H1 (cell line): ENCODE measurements around the gene DDX4. TPM values are rescaled to one million over a fixed set of nuclear protein-coding genes. Genes with fewer than 3 reads are reported as not detected.

ENCODE experiments used
- CBX5 ChIP-seq: fragments of 300-800, 300-1000 bp; sonication (generic); IDR thresholded peaks from 2 replicates; pipeline ENCODE4 v1.7.1; 2016; ENCODE audit warnings: antibody characterized with exemption, low read length, low read depth
- EP300 ChIP-seq, 2 experiments: IDR thresholded peaks; 1 replicate in 1 of 2; 2 replicates in 1 of 2; pipeline ENCODE4 v1.6.1; 2011 to 2012; ENCODE audit warnings: low read depth in 2 of 2, low read length in 2 of 2, mild to moderate bottlenecking in 2 of 2, borderline replicate concordance in 1 of 2, inconsistent platforms in 1 of 2, moderate library complexity in 1 of 2
- POLR2AphosphoS5 ChIP-seq: IDR thresholded peaks from 2 replicates; pipeline ENCODE4 v1.6.1; 2011; ENCODE audit warnings: low read depth, low read length
- polyA plus RNA-seq, 7 experiments: library from polyadenylated mRNA; depleted of rRNA in 3 of 7; stranded (reverse) in 5 of 7; unstranded in 2 of 7; fragments of >200 nt in 5 of 7; fragments of 200-250 nt in 2 of 7; gene quantifications; 1 replicate in 5 of 7; 2 replicates in 1 of 7; 4 replicates in 1 of 7; pipeline versions ENCODE4 v1.2.1 to v1.2.3, GENCODE V29; 2011 to 2013; ENCODE audit warnings: missing spikeins in 2 of 7, mixed read lengths in 2 of 7
- total RNA-seq: library from RNA; stranded (reverse); fragmentation: NEBNext Ultra II Directional; extraction: Animal tissue kit (Norgen Biotek cat#: 25700); gene quantifications from 2 replicates; pipeline ENCODE4 v1.2.1, GENCODE V29; 2021

DDX4 gene
- total and polyA plus RNA-seq, 2 of the 8 experiments (the other 6 are each of a cell fraction or from before 2014, with no cell fraction given) = 0.15 TPM; not detected in 1

DNA sequence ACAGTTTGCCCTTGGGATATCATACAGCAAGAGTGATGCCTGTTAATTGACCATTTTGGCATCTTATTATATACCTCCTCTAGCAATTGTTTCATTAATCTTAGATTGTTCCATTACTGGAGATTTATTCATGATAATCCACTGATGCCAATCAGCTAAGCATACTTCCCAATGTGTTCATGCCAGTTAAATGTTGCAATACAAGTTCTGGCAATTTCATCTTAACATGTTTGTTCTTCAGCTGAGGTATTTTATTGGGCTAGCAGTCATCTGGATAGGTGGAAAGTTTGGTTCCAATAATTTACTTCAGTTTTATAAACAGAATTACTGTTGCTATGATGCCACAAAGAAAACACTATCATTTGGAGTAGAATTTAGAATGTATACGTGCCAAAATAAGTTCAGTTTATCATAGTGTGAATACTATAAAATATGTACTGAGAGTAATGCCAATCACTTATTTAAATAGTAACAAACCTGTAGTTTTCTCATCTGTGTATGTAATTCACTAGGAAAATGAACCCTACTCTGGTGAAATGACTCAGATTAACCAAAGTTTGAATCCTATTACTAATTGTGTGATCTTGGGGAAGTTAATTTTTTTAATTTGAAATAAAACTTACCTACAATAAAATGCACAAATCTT, 85.4 kb downstream of the DDX4 start (continued):
- TF ChIP-seq EP300 (IDR thresholded peaks at IDR 0.05; ENCODE audit: borderline replicate concordance in 1 of 2, low read depth in 2 of 2, low read length in 2 of 2) (no peak), POLR2AphosphoS5 (no peak), CBX5 (no peak)
